Immature natural killer cell (primary cell): ENCODE results near the gene TBC1D4. TPM values are rescaled to one million over a fixed set of nuclear protein-coding genes. Genes with fewer than 3 reads are reported as not detected.
A peak's percentile ranks its signal among the peaks of the same experiment; 100 is the strongest.

ENCODE experiments used
- DNase-seq, 3 donors: peaks; one replicate each; pipeline ENCODE4 v3.0.0; 2022; ENCODE audit warnings: mixed read lengths in 1 of 3
- H3K27ac Mint-ChIP-seq, 6 donors: one replicate each; pipeline ENCODE4 v1.8.0; 2020; ENCODE audit warnings: mixed read lengths in 6 of 6, mild to moderate bottlenecking in 5 of 6, inconsistent platforms in 4 of 6, moderate library complexity in 3 of 6
- H3K27me3 Mint-ChIP-seq, 3 donors: one replicate each; pipeline ENCODE4 v1.8.0; 2020 to 2021; ENCODE audit warnings: low read depth in 3 of 3, mild to moderate bottlenecking in 3 of 3, mixed read lengths in 3 of 3, moderate library complexity in 3 of 3, inconsistent platforms in 1 of 3
- H3K36me3 Mint-ChIP-seq, 3 donors: one replicate each; pipeline ENCODE4 v1.8.0; 2020; ENCODE audit warnings: mixed read lengths in 3 of 3, inconsistent platforms in 2 of 3, mild to moderate bottlenecking in 2 of 3
- H3K4me1 Mint-ChIP-seq, 2 donors: one replicate each; pipeline ENCODE4 v1.8.0; 2020; ENCODE audit warnings: inconsistent platforms in 2 of 2, mild to moderate bottlenecking in 2 of 2, mixed read lengths in 2 of 2, moderate library complexity in 1 of 2
- H3K4me3 Mint-ChIP-seq, 5 donors: one replicate each; pipeline ENCODE4 v1.8.0; 2020; ENCODE audit warnings: mild to moderate bottlenecking in 5 of 5, mixed read lengths in 5 of 5, inconsistent platforms in 3 of 5, moderate library complexity in 3 of 5
- H3K9me3 Mint-ChIP-seq, 6 donors: one replicate each; pipeline ENCODE4 v1.8.0; 2020; ENCODE audit warnings: mild to moderate bottlenecking in 6 of 6, mixed read lengths in 6 of 6, inconsistent platforms in 4 of 6, moderate library complexity in 3 of 6
- polyA plus RNA-seq, 3 donors: library from polyadenylated mRNA; unstranded; fragments of 300-500 nt; fragmentation: Illumina TruSeq; gene quantifications; one replicate each; pipeline ENCODE4 v1.2.3, GENCODE V29; 2021

Gene TBC1D4, protein sequence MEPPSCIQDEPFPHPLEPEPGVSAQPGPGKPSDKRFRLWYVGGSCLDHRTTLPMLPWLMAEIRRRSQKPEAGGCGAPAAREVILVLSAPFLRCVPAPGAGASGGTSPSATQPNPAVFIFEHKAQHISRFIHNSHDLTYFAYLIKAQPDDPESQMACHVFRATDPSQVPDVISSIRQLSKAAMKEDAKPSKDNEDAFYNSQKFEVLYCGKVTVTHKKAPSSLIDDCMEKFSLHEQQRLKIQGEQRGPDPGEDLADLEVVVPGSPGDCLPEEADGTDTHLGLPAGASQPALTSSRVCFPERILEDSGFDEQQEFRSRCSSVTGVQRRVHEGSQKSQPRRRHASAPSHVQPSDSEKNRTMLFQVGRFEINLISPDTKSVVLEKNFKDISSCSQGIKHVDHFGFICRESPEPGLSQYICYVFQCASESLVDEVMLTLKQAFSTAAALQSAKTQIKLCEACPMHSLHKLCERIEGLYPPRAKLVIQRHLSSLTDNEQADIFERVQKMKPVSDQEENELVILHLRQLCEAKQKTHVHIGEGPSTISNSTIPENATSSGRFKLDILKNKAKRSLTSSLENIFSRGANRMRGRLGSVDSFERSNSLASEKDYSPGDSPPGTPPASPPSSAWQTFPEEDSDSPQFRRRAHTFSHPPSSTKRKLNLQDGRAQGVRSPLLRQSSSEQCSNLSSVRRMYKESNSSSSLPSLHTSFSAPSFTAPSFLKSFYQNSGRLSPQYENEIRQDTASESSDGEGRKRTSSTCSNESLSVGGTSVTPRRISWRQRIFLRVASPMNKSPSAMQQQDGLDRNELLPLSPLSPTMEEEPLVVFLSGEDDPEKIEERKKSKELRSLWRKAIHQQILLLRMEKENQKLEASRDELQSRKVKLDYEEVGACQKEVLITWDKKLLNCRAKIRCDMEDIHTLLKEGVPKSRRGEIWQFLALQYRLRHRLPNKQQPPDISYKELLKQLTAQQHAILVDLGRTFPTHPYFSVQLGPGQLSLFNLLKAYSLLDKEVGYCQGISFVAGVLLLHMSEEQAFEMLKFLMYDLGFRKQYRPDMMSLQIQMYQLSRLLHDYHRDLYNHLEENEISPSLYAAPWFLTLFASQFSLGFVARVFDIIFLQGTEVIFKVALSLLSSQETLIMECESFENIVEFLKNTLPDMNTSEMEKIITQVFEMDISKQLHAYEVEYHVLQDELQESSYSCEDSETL (N-terminal part only)
- 1 to 10 TPM in 2 of 3 donors, under 1 TPM in 1; 0.86 to 1.5 (median 1.2) TPM for polyA plus RNA-seq

DNA sequence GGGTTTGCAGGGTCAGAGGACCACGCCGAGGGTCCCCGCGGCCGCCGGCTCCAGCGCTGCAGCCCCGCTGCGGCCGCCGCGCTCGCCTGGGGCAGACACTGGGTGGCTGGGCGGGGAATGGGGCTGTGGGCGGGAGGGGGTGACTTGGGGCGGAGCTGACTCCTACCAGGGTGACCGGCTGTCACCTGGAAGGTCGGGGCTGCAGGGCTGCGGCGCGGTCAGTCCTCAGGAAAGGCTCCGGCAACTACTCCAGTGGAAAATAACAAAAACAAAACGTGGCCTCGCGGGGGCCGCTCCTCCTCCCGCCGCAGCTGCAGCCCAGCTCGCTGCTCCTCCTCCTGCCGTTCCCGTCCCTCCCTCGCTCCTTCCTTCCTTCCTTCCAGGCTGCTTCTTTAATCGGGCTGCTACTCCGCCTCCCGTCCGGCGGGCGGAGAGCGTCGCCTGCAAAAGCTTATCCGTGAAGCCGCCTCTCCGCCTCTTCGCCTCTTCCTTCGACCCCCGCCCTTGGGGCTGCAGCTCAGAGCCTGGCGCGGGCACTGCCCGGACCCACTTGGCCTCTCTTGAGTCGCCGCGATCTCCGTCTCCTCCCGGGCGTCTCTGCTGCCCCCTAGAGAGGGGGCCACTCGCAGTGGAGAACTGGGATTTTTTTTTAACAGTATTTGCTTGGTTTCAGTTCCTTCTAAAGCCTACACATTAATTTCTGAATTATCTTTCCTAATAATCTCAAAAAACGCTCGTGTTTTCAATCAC, at the start of gene TBC1D4:
TBC1D4 (minus strand) TSS at position 100 of the 750 bp plus-strand sequence. CDS start 402 bp downstream, outside the sequence.
- peaks cover 0 to 4% (median 0%) of the 10 kb centered on the region in 6 donors for H3K9me3 Mint-ChIP-seq
- H3K27ac Mint-ChIP-seq, result peak within 1 kb of the TSS in 5 of 6 donors; percentile 7 to 80 (median 64)
- DNase-seq, result peak; percentile 54 to 63 (median 62)
- H3K27me3 Mint-ChIP-seq, result peaks cover 0 to 23% (median 17%) of the 10 kb centered on the region in 3 donors
- no peaks in the 10 kb centered on the region for H3K36me3 Mint-ChIP-seq
- peaks cover 25 to 45% of the 10 kb centered on the region in 2 donors for H3K4me1 Mint-ChIP-seq
- H3K4me3 Mint-ChIP-seq, result peak within 1 kb of the TSS; percentile 93 to 99 (median 98)

DNA sequence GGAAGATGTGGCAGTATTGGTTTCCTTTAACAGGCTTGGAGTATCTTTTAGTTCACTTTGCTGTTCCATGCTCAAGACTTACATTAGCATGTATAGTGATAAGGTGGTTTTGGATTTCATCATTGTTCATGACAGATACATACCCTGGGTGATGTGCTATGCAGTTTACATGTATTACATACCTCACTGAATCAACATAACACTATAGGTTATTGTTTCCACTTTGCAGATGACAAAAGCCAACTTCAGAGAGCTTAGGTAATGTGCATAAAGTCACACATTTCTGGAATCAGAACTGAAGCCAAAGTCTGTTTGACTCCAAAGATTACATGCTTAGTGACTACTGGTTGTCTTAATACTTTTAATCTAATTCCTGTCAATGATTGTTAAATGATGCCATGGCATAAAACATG, 48.6 kb upstream of the TBC1D4 start:
- Mint-ChIP-seq H3K9me3 (no peaks in the 10 kb centered on the region), H3K27me3 (no peaks in the 10 kb centered on the region), H3K4me1 (peaks cover 36 to 67% of the 10 kb centered on the region in 2 donors), H3K36me3 (peaks cover 3 to 26% (median 23%) of the 10 kb centered on the region in 3 donors), H3K27ac (peak overlapping the region in 4 of 6 donors; percentile 11 to 75 (median 47)), H3K4me3 (peak overlapping the region in 4 of 5 donors; percentile 3 to 53 (median 24))
- DNase-seq, result no peak

DNA sequence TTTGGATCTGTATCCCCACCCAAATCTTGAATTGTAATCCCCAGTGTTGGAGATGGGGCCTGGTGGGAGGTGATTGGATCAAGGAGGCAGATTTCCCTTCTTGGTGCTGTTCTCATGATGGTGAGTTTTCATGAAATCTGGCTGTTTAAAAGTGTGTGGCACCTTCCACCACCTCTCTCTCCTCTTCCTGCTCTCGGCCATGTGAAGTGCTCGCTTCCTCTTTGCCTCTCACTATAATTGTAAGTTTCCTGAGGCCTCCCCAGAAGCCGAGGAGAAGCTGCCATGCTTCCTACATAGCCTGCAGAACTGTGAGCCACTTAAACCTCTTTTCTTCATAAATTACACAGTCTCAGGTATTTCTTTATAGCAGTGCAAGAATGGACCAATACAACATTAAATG, 40.0 kb upstream of the TBC1D4 start:
- Mint-ChIP-seq H3K9me3 (peaks cover 0 to 2% (median 0%) of the 10 kb centered on the region in 6 donors), H3K4me3 (no peak overlapping the region), H3K4me1 (peaks cover 8 to 16% of the 10 kb centered on the region in 2 donors), H3K27ac (no peak overlapping the region), H3K36me3 (peaks cover 3 to 24% (median 24%) of the 10 kb centered on the region in 3 donors), H3K27me3 (peaks cover 0 to 4% (median 2%) of the 10 kb centered on the region in 3 donors)
- DNase-seq, result no peak

DNA sequence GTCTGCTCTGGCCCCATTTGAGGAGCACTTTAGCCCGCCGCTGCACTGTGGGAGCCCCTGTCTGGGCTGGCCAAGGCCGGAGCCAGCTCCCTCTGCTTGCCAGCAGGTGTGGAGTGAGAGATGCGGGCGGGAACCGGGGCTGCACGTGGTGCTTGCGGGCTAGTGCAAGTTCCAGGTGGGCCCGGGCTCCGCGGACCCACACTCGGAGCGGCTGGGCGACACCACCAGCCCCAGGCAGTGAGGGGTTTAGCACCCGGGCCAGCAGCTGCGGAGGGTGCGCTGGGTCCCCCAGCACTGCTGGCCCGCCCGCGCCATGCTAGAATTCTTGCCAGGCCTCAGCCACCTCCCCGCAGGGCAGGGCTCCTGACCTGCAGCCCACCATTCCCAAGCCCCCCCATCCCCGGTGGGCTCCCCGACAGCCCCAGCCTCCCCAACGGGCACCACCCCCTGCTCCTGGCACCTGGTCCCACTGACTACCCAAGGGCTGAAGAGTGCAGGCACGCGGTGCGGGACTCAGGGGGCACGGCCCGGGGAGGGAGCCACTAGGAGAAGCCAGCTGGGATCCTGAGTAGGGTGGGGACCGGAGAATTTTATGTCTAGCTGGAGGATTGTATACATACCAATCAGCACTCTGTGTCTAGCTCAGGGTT, 36.6 kb upstream of the TBC1D4 start:
- peaks cover 3 to 7% (median 5%) of the 10 kb centered on the region in 3 donors for H3K36me3 Mint-ChIP-seq
- peaks cover 0 to 6% (median 0%) of the 10 kb centered on the region in 6 donors for H3K9me3 Mint-ChIP-seq
- peaks cover 0 to 7% (median 2%) of the 10 kb centered on the region in 3 donors for H3K27me3 Mint-ChIP-seq
- no peak overlapping the region for H3K4me3 Mint-ChIP-seq
- DNase-seq, result no peak
- peaks cover 8 to 22% of the 10 kb centered on the region in 2 donors for H3K4me1 Mint-ChIP-seq
- no peak overlapping the region for H3K27ac Mint-ChIP-seq

DNA sequence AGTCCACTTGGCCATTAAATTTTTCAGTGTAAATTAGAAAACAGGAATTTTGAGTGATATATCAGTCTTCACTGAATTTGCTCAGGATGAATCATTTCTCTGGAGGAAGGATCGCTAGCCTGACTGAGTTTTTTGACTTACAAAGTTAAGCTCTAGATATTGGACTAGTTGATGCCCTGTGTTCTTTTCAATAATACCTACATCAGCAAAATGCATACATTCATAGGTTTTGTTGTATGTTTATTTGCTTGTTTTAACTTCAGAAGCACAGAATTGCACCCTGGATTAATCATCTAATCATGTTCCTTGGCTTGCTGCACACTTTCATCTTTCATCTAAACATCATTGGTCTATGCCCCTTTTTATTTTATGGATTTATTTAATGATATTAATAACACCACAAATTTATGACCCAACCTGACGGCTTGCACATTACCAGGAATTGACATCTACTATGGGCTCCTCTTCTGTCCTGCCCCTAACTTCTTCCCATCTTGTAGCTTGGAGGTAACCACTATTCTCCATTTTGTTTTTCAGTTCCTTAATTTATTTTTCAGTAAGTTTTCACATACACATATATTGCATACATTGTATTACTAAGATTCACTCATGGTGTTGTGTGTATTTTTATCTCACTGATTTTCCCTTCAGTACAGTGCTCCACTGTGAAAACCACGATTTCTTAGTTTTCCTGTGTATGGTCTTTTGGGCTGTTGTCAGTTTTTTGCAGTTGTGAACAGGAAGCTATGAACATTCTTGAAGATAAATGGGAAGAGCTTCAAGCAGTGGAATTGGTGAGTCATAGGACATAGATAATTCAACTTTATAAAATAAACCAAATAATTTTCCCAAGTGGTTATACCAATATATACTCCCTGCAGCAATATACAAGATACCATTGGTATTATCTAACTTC, 32.4 kb upstream of the TBC1D4 start:
- Mint-ChIP-seq H3K27ac (no peak overlapping the region), H3K9me3 (peaks cover 0 to 4% (median 0%) of the 10 kb centered on the region in 6 donors), H3K27me3 (peaks cover 0 to 5% (median 4%) of the 10 kb centered on the region in 3 donors), H3K4me1 (peaks cover 2 to 23% of the 10 kb centered on the region in 2 donors), H3K36me3 (peaks cover 0 to 3% (median 0%) of the 10 kb centered on the region in 3 donors), H3K4me3 (no peak overlapping the region)
- no peak for DNase-seq

DNA sequence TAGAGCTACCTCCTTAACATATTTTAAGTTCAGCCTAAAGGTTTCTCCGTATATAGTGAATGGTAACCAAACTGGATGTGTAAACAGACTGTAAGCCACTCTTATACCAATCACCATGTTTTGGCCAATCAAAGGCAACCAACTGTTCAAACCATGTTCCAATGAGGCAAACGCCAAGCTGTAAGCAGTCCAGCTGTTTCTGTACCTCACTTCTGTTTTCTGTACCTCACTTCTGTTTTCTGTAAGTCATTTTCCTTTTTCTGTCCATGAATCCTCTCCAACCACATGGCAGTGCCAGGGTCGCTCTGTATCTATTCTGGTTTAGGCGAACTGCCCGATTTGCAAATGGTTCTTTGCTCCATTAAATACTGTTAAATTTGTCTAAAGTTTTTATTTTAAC, 31.3 kb upstream of the TBC1D4 start:
- Mint-ChIP-seq H3K4me1 (peaks cover 2 to 23% of the 10 kb centered on the region in 2 donors), H3K27ac (no peak overlapping the region), H3K9me3 (peaks cover 0 to 4% (median 0%) of the 10 kb centered on the region in 6 donors), H3K36me3 (peaks cover 0 to 3% (median 0%) of the 10 kb centered on the region in 3 donors), H3K27me3 (peaks cover 0 to 5% (median 4%) of the 10 kb centered on the region in 3 donors), H3K4me3 (no peak overlapping the region)
- DNase-seq, result no peak

DNA sequence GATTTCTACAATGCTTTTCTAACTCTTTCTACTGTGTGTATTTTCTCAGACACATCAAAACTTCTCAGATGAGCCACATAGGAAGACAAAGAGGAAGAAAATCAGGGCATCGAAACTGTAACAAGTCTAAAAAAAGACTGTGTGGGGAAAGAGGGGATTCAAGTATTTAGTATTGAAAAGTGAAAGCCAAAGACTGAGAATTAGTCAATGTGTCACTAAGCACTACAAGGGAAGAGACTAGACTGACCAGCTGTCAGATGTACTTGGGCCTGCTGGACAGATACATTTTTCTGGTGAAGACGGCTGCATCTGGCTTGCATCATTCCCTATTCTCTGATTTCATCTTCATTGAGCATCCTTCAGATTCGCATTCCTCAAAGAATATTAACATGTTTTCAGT, 30.3 kb upstream of the TBC1D4 start:
- no peak for DNase-seq
- no peak overlapping the region for H3K27ac Mint-ChIP-seq
- no peak overlapping the region for H3K4me3 Mint-ChIP-seq
- peaks cover 0 to 5% (median 4%) of the 10 kb centered on the region in 3 donors for H3K27me3 Mint-ChIP-seq
- H3K36me3 Mint-ChIP-seq, result no peaks in the 10 kb centered on the region
- peaks cover 0 to 4% (median 0%) of the 10 kb centered on the region in 6 donors for H3K9me3 Mint-ChIP-seq
- H3K4me1 Mint-ChIP-seq, result peaks cover 2 to 23% of the 10 kb centered on the region in 2 donors

DNA sequence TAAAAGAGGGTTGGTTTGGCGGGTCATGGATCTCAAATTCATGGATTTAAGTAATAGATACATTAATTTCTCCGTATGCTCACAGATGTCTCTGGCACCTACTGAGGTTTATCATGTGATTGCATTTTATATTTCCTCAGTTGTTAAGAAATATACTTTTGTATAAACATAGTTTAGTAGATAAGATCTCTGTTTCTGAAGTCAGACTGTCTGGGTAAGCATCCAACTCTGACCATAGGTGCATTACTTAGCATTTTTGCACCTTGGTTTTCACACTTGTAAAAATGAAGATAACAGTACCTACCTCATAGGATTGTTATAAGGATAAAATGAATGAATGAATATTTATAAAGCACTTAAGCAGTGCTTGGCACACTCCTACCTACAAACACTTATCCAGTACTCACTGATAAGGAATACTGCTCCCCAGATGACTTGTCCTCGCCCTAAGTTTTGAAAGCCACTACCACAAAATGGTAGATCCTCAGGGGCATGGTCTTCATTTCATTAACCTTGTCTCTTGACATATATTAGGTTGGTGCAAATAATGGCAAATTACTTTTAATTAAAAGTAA, 29.2 kb upstream of the TBC1D4 start:
- no peaks in the 10 kb centered on the region for H3K36me3 Mint-ChIP-seq
- H3K27ac Mint-ChIP-seq, result no peak overlapping the region
- peaks cover 2 to 23% of the 10 kb centered on the region in 2 donors for H3K4me1 Mint-ChIP-seq
- no peak for DNase-seq
- H3K4me3 Mint-ChIP-seq, result no peak overlapping the region
- H3K27me3 Mint-ChIP-seq, result peaks cover 0 to 5% (median 4%) of the 10 kb centered on the region in 3 donors
- no peaks in the 10 kb centered on the region for H3K9me3 Mint-ChIP-seq

DNA sequence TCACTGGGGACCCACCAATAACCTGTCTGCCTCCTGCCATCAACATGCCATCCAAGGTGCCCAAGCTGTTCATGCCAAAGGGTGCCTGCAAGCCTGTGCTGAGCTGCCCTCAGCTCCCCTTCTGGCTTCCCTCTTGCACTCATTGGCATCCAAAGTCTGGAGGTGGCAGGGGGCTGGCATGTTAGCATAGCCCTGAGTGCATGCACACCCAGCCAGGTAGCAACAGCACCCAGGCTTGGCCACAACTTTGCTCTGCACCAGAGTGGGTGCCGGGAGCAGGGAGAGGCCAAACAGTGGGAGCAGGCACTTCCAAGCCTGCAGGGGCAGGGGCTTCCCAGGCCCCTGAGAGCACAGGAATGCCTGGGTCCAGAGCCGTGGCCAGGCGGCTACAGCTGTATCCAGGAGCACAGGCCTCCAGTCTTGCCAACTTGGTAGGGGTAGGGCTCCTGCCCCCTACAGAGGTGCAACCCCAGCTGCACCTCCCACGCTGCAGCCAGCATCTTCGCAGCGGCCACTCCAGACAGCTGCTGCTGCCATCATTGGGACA, 26.1 kb upstream of the TBC1D4 start:
- no peak overlapping the region for H3K27ac Mint-ChIP-seq
- peaks cover 0 to 4% (median 2%) of the 10 kb centered on the region in 3 donors for H3K27me3 Mint-ChIP-seq
- DNase-seq, result no peak
- no peaks in the 10 kb centered on the region for H3K9me3 Mint-ChIP-seq
- H3K4me1 Mint-ChIP-seq, result peaks cover 2 to 17% of the 10 kb centered on the region in 2 donors
- no peaks in the 10 kb centered on the region for H3K36me3 Mint-ChIP-seq
- H3K4me3 Mint-ChIP-seq, result no peak overlapping the region

DNA sequence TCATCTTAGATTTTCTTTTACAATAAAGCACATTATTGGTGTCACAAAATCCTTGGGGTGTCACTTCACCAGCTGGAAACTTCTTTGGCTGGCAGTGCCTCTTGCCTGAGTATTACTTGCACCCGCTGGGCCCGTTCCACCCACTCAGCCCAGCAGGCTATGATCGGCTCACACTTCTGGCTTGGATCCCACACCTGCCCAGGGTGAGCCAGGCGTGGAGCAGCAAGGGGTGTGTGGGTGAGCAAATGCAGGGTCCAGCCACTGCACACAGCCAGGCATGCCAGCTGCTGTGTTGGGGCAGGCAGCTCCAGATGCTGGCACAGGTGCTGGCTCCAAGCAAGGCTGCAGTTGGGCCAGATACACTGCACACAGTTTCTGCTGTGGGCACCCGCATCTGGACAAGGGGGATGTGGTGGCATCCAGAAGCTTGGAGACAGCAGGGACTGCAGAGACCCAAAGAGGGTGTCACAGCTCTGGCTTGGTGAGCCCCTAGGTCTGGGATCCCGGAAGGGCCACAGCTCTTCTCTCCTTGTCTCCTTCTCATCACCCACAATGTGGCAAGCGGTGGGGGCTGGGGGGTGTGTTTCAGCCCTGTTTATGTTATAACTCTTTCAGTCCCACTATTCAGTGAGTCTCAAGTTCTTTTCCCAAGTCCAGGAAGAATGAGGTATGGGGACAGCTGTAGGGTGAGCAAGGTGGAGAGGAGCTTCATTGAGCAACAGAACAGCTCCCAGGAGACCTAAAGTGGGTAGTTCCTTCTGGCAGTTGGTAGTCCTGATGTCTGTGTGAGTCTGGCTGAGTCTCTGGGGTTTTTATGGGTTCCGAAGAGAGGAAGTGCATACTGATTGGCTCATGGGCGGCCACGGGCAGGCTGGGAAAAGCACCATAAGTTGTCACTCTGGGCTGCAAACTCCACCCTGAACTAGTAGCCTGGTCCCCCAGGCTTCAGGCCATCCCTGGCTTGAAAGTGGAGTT, 25.3 kb upstream of the TBC1D4 start:
- Mint-ChIP-seq H3K36me3 (no peaks in the 10 kb centered on the region), H3K27ac (no peak overlapping the region)

More for the DNA sequence above, 25.3 kb upstream of the TBC1D4 start:
- Mint-ChIP-seq H3K27me3 (peaks cover 0 to 4% (median 2%) of the 10 kb centered on the region in 3 donors), H3K9me3 (no peaks in the 10 kb centered on the region), H3K4me3 (no peak overlapping the region), H3K4me1 (peaks cover 2 to 16% of the 10 kb centered on the region in 2 donors)
- no peak for DNase-seq
